Measurements from ENCODE around the gene MYLK4. TPM values are rescaled to one million over a fixed set of nuclear protein-coding genes. Genes with fewer than 3 reads are reported as not detected.
A peak's percentile ranks its signal among the peaks of the same experiment; 100 is the strongest.

MYLK4 gene
- total RNA-seq, 1 experiment from 2014 or later: 0.73 TPM

DNA sequence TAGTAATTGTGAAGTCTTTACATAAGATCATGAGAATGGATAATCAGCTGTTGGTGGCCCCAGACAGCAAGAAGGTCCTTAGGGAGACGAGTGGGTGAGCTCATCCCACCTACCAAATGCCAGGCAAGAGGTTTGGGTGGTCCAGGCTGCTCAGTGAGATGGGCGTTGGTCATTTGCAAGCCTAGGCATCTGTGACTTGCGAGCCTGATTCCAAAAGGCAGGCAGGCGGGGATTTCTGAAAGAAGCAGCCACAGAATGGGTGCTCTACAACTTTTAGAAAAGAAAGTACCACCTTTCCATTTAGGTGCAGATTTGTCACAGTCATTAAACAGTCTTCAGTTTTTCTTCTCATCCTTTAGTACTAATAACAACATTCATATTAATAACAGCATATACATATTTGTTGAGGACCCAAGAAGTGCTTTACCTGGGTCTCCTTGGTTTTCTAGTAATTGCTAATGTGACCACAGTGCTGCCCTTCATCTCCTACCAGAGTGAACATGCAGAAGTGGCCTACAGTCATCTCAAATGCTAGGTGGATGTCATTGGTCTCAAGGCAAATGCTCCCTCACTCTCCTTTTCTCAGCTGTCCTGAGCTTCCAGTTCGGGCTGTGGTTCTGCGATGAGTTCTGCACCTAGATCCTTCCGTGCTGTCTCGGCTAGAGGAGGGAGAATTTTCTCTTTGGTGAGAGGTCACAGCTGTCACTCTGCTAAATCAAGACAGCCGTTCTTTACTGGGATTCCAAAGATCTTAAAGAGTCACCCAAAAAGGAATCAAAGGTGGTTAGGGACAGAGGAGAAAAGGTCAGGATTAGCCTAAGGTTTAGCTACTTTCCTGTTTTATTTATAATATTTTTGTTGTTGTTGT is 17.2 kb upstream of the MYLK4 start:
- H3K36me3 Mint-ChIP-seq (ENCODE audit: insufficient read depth, unreplicated experiment): peaks cover 48% of the 10 kb centered on the region
- DNase-seq: no peak
- CTCF ChIA-PET: interaction anchor here (1.2 kb wide), 1 partner anchor 164 kb away, joined by 3 read pairs; no protein-coding TSS in a partner anchor
- peak overlapping the region; percentile 74 for H3K4me3 Mint-ChIP-seq (ENCODE audit: low read depth, unreplicated experiment)
- intact Hi-C loops (cut with micrococcal nuclease; ENCODE audit: unreplicated experiment): no loop called here
- TF ChIP-seq, protein P1, sequence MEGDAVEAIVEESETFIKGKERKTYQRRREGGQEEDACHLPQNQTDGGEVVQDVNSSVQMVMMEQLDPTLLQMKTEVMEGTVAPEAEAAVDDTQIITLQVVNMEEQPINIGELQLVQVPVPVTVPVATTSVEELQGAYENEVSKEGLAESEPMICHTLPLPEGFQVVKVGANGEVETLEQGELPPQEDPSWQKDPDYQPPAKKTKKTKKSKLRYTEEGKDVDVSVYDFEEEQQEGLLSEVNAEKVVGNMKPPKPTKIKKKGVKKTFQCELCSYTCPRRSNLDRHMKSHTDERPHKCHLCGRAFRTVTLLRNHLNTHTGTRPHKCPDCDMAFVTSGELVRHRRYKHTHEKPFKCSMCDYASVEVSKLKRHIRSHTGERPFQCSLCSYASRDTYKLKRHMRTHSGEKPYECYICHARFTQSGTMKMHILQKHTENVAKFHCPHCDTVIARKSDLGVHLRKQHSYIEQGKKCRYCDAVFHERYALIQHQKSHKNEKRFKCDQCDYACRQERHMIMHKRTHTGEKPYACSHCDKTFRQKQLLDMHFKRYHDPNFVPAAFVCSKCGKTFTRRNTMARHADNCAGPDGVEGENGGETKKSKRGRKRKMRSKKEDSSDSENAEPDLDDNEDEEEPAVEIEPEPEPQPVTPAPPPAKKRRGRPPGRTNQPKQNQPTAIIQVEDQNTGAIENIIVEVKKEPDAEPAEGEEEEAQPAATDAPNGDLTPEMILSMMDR (IDR thresholded peaks at IDR 0.05; ENCODE audit: unreplicated experiment): no peak
- no TSS peak for BruUV-seq (replicated peaks)
- H3K27ac Mint-ChIP-seq (ENCODE audit: unreplicated experiment): peak overlapping the region; percentile 47
- H3K9me3 Mint-ChIP-seq (ENCODE audit: low read depth, unreplicated experiment): no peaks in the 10 kb centered on the region
- peaks cover 9% of the 10 kb centered on the region for H3K4me1 Mint-ChIP-seq (ENCODE audit: low read depth, unreplicated experiment)
- H3K27me3 Mint-ChIP-seq (ENCODE audit: unreplicated experiment): no peaks in the 10 kb centered on the region

DNA sequence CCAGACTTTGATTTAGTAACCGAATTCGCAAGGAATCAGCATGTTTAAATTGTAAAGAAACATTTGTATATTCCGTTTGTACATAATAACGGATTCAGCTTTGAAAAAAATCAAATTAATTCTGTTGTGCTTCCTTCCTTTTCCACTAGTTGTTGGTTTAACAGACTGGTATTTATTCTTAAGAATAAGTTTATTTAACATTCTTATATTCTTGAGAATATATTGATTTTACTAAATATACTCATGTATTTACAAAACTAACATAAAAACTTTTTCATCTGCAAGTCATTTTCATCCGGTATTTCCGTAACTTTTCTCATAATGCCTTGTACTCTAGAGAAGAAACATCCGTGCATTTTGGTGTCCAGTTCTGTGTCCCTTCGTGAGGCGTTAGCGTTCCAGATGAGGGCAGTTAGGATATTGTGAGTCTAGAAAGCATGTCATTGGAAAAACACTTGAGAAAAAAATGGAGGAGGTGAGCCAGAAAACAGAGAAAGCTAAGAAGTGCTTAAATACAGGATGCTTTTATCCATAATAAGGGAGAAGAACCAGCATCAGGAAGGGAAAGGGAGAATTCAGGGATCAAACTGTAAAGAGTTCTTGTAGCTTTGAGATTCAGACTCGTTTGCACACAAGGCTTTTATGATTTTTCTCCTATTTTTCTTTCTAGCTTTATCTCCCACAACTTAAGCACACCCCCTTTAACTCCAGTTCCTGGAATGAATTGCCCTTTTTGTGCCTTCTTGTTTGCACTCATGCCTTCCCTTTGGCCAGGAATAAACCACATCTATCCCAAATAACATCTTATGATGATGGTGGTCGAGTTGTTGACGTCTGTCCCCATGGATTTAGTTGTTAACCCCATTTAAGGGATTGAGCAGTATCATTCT is 16.3 kb upstream of the MYLK4 start:
- no peak for DNase-seq
- peak overlapping the region; percentile 74 for H3K4me3 Mint-ChIP-seq (ENCODE audit: low read depth, unreplicated experiment)
- TSS peak; percentile 49 for BruUV-seq (replicated peaks)
- peaks cover 48% of the 10 kb centered on the region for H3K36me3 Mint-ChIP-seq (ENCODE audit: insufficient read depth, unreplicated experiment)
- no peaks in the 10 kb centered on the region for H3K9me3 Mint-ChIP-seq (ENCODE audit: low read depth, unreplicated experiment)
- CTCF ChIA-PET: interaction anchor here (0.7 kb wide), 1 partner anchor 174 kb away, joined by 12 read pairs; no protein-coding TSS in a partner anchor
- H3K4me1 Mint-ChIP-seq (ENCODE audit: low read depth, unreplicated experiment): peaks cover 9% of the 10 kb centered on the region
- peak overlapping the region; percentile 32 for H3K27ac Mint-ChIP-seq (ENCODE audit: unreplicated experiment)
- H3K27me3 Mint-ChIP-seq (ENCODE audit: unreplicated experiment): no peaks in the 10 kb centered on the region
- intact Hi-C loops (cut with micrococcal nuclease; ENCODE audit: unreplicated experiment): no loop called here
- TF ChIP-seq, protein P1 (IDR thresholded peaks at IDR 0.05; ENCODE audit: unreplicated experiment): no peak

DNA sequence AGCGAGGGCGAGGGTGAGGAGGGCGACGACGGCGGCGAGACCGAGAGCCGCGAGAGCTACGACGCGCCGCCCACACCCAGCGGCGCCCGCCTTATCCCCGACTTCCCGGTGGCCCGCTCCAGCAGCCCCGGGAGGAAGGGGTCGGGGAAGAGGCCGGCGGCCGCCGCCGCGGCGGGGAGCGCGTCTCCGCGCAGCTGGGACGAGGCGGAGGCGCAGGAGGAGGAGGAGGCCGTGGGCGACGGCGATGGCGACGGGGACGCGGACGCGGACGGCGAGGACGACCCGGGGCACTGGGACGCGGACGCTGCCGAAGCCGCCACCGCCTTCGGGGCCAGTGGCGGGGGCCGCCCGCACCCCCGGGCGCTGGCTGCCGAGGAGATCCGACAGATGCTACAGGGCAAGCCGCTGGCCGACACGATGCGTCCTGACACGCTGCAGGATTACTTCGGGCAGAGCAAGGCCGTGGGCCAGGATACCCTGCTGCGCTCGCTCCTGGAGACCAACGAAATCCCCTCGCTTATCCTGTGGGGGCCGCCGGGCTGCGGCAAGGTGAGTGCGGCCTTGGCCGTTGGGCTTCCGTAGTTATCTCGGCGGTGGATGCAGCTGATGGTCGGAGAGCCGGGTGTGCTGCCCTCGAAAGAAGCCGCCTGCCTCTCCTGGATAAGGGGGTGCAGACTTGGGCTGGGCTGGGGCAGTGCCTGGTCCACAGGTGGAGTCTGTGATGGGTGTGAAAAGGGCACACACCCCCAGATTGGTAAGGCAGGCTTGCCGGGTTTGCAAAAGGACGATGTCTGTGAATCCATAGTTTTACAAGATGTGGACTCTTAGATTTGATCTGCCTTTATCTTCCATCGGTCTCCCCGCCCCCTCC is 15.4 kb upstream of the MYLK4 start:
- CTCF ChIA-PET: interaction anchor here (0.6 to 0.7 kb wide), 2 partner anchors 173 to 1336 kb away, joined by 3 to 12 read pairs; no protein-coding TSS in a partner anchor
- Mint-ChIP-seq H3K4me1 (ENCODE audit: low read depth, unreplicated experiment) (peaks cover 9% of the 10 kb centered on the region), H3K36me3 (ENCODE audit: insufficient read depth, unreplicated experiment) (peaks cover 48% of the 10 kb centered on the region), H3K27me3 (ENCODE audit: unreplicated experiment) (no peaks in the 10 kb centered on the region), H3K27ac (ENCODE audit: unreplicated experiment) (peak overlapping the region; percentile 32), H3K9me3 (ENCODE audit: low read depth, unreplicated experiment) (no peaks in the 10 kb centered on the region), H3K4me3 (ENCODE audit: low read depth, unreplicated experiment) (peak overlapping the region; percentile 74)
- DNase-seq: peak; percentile 50
- TF ChIP-seq, protein P1 (IDR thresholded peaks at IDR 0.05; ENCODE audit: unreplicated experiment): no peak
- intact Hi-C loops (cut with micrococcal nuclease; ENCODE audit: unreplicated experiment): no loop called here
- BruUV-seq (replicated peaks): no TSS peak
